Measurements from ENCODE around the gene CCDC149. TPM values are rescaled to one million over a fixed set of nuclear protein-coding genes. Genes with fewer than 3 reads are reported as not detected.

CCDC149 gene
- total RNA-seq, 2 donors from 2014 or later = 4.9 to 5.5 TPM

DNA sequence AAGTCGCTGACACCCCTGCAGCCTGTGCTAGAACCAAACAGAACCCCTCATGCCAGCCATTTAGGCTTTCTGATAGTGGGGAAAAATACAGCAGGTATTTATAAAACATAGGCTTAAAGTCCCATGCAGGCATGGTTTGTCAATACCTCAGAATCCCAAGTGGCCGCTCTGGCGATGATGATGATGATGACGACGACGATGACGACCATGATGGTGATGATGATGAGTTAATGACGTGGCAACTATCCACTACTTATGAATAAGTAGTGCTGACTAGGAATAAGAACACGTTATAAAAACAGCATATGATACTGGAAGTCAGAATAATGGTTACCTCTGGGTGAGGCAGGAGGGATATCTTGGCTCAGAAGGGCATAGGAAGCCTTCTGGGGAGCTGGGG is 18.0 kb downstream of the CCDC149 start:
- no peak overlapping the region for H3K9ac ChIP-seq (ENCODE audit: extremely low read depth, low read length, poor library complexity, severe bottlenecking)
- H3K9me3 Mint-ChIP-seq = no peaks in the 10 kb centered on the region
- H3K27ac Mint-ChIP-seq = no peak overlapping the region
- peaks cover 2% of the 10 kb centered on the region for H3K27me3 Mint-ChIP-seq (ENCODE audit: insufficient read depth)
- H3K4me3 ChIP-seq (ENCODE audit: low read length) = no peak overlapping the region
- TF ChIP-seq, protein P1, sequence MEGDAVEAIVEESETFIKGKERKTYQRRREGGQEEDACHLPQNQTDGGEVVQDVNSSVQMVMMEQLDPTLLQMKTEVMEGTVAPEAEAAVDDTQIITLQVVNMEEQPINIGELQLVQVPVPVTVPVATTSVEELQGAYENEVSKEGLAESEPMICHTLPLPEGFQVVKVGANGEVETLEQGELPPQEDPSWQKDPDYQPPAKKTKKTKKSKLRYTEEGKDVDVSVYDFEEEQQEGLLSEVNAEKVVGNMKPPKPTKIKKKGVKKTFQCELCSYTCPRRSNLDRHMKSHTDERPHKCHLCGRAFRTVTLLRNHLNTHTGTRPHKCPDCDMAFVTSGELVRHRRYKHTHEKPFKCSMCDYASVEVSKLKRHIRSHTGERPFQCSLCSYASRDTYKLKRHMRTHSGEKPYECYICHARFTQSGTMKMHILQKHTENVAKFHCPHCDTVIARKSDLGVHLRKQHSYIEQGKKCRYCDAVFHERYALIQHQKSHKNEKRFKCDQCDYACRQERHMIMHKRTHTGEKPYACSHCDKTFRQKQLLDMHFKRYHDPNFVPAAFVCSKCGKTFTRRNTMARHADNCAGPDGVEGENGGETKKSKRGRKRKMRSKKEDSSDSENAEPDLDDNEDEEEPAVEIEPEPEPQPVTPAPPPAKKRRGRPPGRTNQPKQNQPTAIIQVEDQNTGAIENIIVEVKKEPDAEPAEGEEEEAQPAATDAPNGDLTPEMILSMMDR (conservative IDR thresholded peaks at IDR 0.05) = no peak
- no peaks in the 10 kb centered on the region for H3K36me3 ChIP-seq (ENCODE audit: control insufficient read depth, insufficient read depth, low read length)
- no peaks in the 10 kb centered on the region for H3K4me1 ChIP-seq (ENCODE audit: control insufficient read depth, insufficient read depth, low read length)
- H3K36me3 Mint-ChIP-seq (ENCODE audit: low read depth) = no peaks in the 10 kb centered on the region
- peaks cover 5% of the 10 kb centered on the region for H3K4me1 Mint-ChIP-seq
- H3K27ac ChIP-seq (ENCODE audit: low read depth, low read length) = no peak overlapping the region
- 95 to 99% methylated on average over 7 to 9 of the region's 9 CpGs for WGBS, 2 experiments (ENCODE audit: insufficient coverage in 1 of 2, insufficient read length in 1 of 2)
- H3K4me3 Mint-ChIP-seq = no peak overlapping the region
- DNase-seq = no peak
- no peaks in the 10 kb centered on the region for H3K9me3 ChIP-seq (ENCODE audit: control insufficient read depth, low read length)
- peaks cover 3% of the 10 kb centered on the region for H3K27me3 ChIP-seq (ENCODE audit: control insufficient read depth, insufficient read depth, low read length, poor library complexity, severe bottlenecking)

DNA sequence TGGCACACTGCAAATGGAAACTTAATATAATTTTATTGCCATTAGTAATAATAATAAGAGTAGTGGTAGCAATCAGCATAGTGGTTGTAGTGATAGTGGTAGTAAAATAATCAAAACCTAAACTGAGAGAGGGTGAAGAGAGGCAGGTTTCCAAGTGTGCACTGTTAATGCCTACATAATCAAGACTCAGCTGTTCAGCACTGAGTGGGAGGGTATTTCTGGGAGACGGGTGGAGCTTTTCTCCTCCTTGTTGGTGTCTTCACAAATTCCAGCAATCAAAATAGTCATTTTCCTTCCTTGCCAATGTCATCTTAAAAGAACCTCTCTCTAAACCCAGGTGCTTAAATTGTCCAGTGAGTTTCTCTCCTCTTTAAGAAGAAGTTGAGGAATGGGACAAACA is 18.6 kb downstream of the CCDC149 start:
- H3K36me3 ChIP-seq (ENCODE audit: control insufficient read depth, insufficient read depth, low read length) = no peaks in the 10 kb centered on the region
- no peak overlapping the region for H3K27ac Mint-ChIP-seq
- no peaks in the 10 kb centered on the region for H3K9me3 Mint-ChIP-seq
- no peaks in the 10 kb centered on the region for H3K9me3 ChIP-seq (ENCODE audit: control insufficient read depth, low read length)
- H3K4me3 ChIP-seq (ENCODE audit: low read length) = no peak overlapping the region
- no peaks in the 10 kb centered on the region for H3K36me3 Mint-ChIP-seq (ENCODE audit: low read depth)
- no peak overlapping the region for H3K9ac ChIP-seq (ENCODE audit: extremely low read depth, low read length, poor library complexity, severe bottlenecking)
- peaks cover 5% of the 10 kb centered on the region for H3K4me1 Mint-ChIP-seq
- TF ChIP-seq, protein P1 (conservative IDR thresholded peaks at IDR 0.05) = no peak
- H3K27me3 Mint-ChIP-seq (ENCODE audit: insufficient read depth) = peaks cover 2% of the 10 kb centered on the region
- WGBS, 2 experiments (ENCODE audit: insufficient coverage in 1 of 2, insufficient read length in 1 of 2) = 92 to 100% methylated on average over 1 of the region's 1 CpG
- DNase-seq = no peak
- no peak overlapping the region for H3K27ac ChIP-seq (ENCODE audit: low read depth, low read length)
- H3K4me1 ChIP-seq (ENCODE audit: control insufficient read depth, insufficient read depth, low read length) = no peaks in the 10 kb centered on the region
- no peak overlapping the region for H3K4me3 Mint-ChIP-seq
- peaks cover 3% of the 10 kb centered on the region for H3K27me3 ChIP-seq (ENCODE audit: control insufficient read depth, insufficient read depth, low read length, poor library complexity, severe bottlenecking)

DNA sequence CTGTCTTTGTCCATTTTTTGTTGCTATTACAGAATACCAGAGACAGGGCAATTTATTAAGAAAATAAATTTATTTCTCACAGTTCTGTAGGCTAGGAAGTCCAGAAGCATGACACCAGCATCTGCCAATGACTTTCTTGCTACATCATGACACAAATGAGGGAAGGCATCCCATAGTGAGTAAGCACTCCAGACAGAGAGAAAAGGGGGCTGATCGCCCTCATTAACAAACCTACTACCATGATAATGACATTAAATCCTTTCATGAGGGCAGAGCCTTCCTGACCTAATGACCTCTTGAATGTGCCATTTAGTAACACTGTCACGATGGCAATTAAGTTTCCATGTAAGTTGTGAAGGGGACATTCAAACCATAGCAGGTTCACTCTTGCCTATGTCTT is 20.1 kb downstream of the CCDC149 start:
- Mint-ChIP-seq H3K36me3 (ENCODE audit: low read depth) (no peaks in the 10 kb centered on the region), H3K27me3 (ENCODE audit: insufficient read depth) (peaks cover 2% of the 10 kb centered on the region), H3K9me3 (no peaks in the 10 kb centered on the region), H3K27ac (no peak overlapping the region), H3K4me3 (no peak overlapping the region), H3K4me1 (peaks cover 17% of the 10 kb centered on the region)
- no peaks in the 10 kb centered on the region for H3K27me3 ChIP-seq (ENCODE audit: control insufficient read depth, insufficient read depth, low read length, poor library complexity, severe bottlenecking)
- H3K36me3 ChIP-seq (ENCODE audit: control insufficient read depth, insufficient read depth, low read length) = no peaks in the 10 kb centered on the region
- TF ChIP-seq, protein P1 (conservative IDR thresholded peaks at IDR 0.05) = no peak
- H3K9me3 ChIP-seq (ENCODE audit: control insufficient read depth, low read length) = no peaks in the 10 kb centered on the region
- no peak overlapping the region for H3K4me3 ChIP-seq (ENCODE audit: low read length)
- H3K27ac ChIP-seq (ENCODE audit: low read depth, low read length) = no peak overlapping the region
- DNase-seq = no peak
- H3K9ac ChIP-seq (ENCODE audit: extremely low read depth, low read length, poor library complexity, severe bottlenecking) = no peak overlapping the region
- 71 to 78% methylated on average over 1 to 2 of the region's 2 CpGs for WGBS, 2 experiments (ENCODE audit: insufficient coverage in 1 of 2, insufficient read length in 1 of 2)
- no peaks in the 10 kb centered on the region for H3K4me1 ChIP-seq (ENCODE audit: control insufficient read depth, insufficient read depth, low read length)
